ENCODE measurements around the gene APOBEC4. TPM values are rescaled to one million over a fixed set of nuclear protein-coding genes. Genes with fewer than 3 reads are reported as not detected.
A peak's percentile ranks its signal among the peaks of the same experiment; 100 is the strongest.
"Not testable (repeated sequence)": the region's sequence is repeated elsewhere in the genome, so short reads cannot be mapped to it uniquely, and the experiment has no call there.

APOBEC4 gene
- total RNA-seq, 2 donors from 2014 or later, result not detected

GRCh38 chr1:183688341-183689060, 35.4 kb upstream of the APOBEC4 start:
- peak overlapping the region in 1 of 2 donors; percentile 14 for H3K9ac ChIP-seq (ENCODE audit: low read depth in 2 of 2, low read length in 2 of 2)
- intact Hi-C loops (cut with DNase I), result loop anchor here (5.0 to 10.0 kb wide), 2 partner anchors 36 to 226 kb away; partner anchors contain the start of gene APOBEC4
- no peaks in the 10 kb centered on the region for H3K4me1 ChIP-seq
- no peaks in the 10 kb centered on the region for H3K9me3 ChIP-seq
- H3K4me3 ChIP-seq, result no peak overlapping the region
- H3K36me3 ChIP-seq, result no peaks in the 10 kb centered on the region
- H3K27ac ChIP-seq, result no peak overlapping the region
- DNase-seq, result no peak
- no peaks in the 10 kb centered on the region for H3K27me3 ChIP-seq
- TF ChIP-seq CTCF (IDR thresholded peaks at IDR 0.05), result no peak

- H3K9ac ChIP-seq (ENCODE audit: low read depth in 2 of 2, low read length in 2 of 2), result peak overlapping the region in 1 of 2 donors; percentile 14
- H3K27me3 ChIP-seq, result no peaks in the 10 kb centered on the region
- H3K27ac ChIP-seq, result no peak overlapping the region
- H3K4me1 ChIP-seq, result no peaks in the 10 kb centered on the region
- intact Hi-C loops (cut with DNase I), result loop anchor here (5.0 to 10.0 kb wide), 2 partner anchors 35 to 227 kb away; partner anchors contain the start of gene APOBEC4
- no peak for DNase-seq
- no peaks in the 10 kb centered on the region for H3K36me3 ChIP-seq
- no peak for TF ChIP-seq CTCF (IDR thresholded peaks at IDR 0.05)
- H3K9me3 ChIP-seq, result no peaks in the 10 kb centered on the region
- H3K4me3 ChIP-seq, result no peak overlapping the region
Measured at GRCh38 chr1:183687546-183688304, 34.6 kb upstream of the APOBEC4 start.

- Histone ChIP-seq H3K9ac (ENCODE audit: low read depth in 2 of 2, low read length in 2 of 2) (no peak overlapping the region), H3K4me1 (no peaks in the 10 kb centered on the region), H3K4me3 (no peak overlapping the region), H3K36me3 (no peaks in the 10 kb centered on the region), H3K27ac (no peak overlapping the region), H3K27me3 (no peaks in the 10 kb centered on the region), H3K9me3 (no peaks in the 10 kb centered on the region)
- no peak for DNase-seq
- no peak for TF ChIP-seq CTCF (IDR thresholded peaks at IDR 0.05)
- intact Hi-C loops (cut with DNase I), result loop anchor here (5.0 to 10.0 kb wide), 2 partner anchors 34 to 229 kb away; partner anchors contain the start of gene APOBEC4
Measured at GRCh38 chr1:183686229-183686628, 33.1 kb upstream of the APOBEC4 start.

GRCh38 chr1:183685112-183685713, 32.1 kb upstream of the APOBEC4 start:
- Histone ChIP-seq H3K9ac (ENCODE audit: low read depth in 2 of 2, low read length in 2 of 2) (no peak overlapping the region), H3K9me3 (no peaks in the 10 kb centered on the region), H3K4me3 (no peak overlapping the region), H3K27ac (no peak overlapping the region), H3K4me1 (no peaks in the 10 kb centered on the region), H3K27me3 (no peaks in the 10 kb centered on the region), H3K36me3 (no peaks in the 10 kb centered on the region)
- TF ChIP-seq CTCF (IDR thresholded peaks at IDR 0.05), result peak; percentile 85
- intact Hi-C loops (cut with DNase I), result loop anchor here (5.0 to 10.0 kb wide), 2 partner anchors 33 to 230 kb away; partner anchors contain the start of gene APOBEC4
- DNase-seq, result no peak

GRCh38 chr1:183679363-183679762, 26.2 kb upstream of the APOBEC4 start:
- H3K27me3 ChIP-seq; H3K4me1 ChIP-seq; H3K9ac ChIP-seq (ENCODE audit: low read depth in 2 of 2, low read length in 2 of 2); DNase-seq; H3K36me3 ChIP-seq; H3K9me3 ChIP-seq; intact Hi-C loops (cut with DNase I); H3K4me3 ChIP-seq; H3K27ac ChIP-seq: not testable (repeated sequence)

Measured in colonic mucosa (tissue), 4 donors.